Lung (tissue), 12 donors: ENCODE measurements around the gene KCNH3. TPM values are rescaled to one million over a fixed set of nuclear protein-coding genes. Genes with fewer than 3 reads are reported as not detected.

Source experiments
- ATAC-seq: fragments of 200-7000 bp; cut with Tn5 transposase; one replicate; pipeline ENCODE4 v1.9.1; 2020; ENCODE audit warnings: moderate number of reproducible peaks; ENCODE audit not compliant: insufficient read depth, low FRiP score
- DNase-seq, 3 donors: peaks; one replicate each; pipeline ENCODE4 v3.0.0-alpha.2; 2013 to 2017
- H3K27ac ChIP-seq, 2 donors: one replicate each; pipeline ENCODE4 v1.5.1; 2013; ENCODE audit warnings: mild to moderate bottlenecking in 2 of 2, moderate library complexity in 2 of 2, control low read depth in 1 of 2, inconsistent platforms in 1 of 2, low read depth in 1 of 2, low read length in 1 of 2
- H3K27me3 ChIP-seq, 3 donors: one replicate each; pipeline ENCODE4 v1.5.1; 2013; ENCODE audit warnings: low read length in 2 of 3; ENCODE audit not compliant: control insufficient read depth in 3 of 3, insufficient read depth in 3 of 3
- H3K36me3 ChIP-seq, 4 donors: one replicate each; pipeline ENCODE4 v1.5.1; 2013; ENCODE audit warnings: low read length in 4 of 4, mild to moderate bottlenecking in 1 of 4, moderate library complexity in 1 of 4; ENCODE audit not compliant: control insufficient read depth in 4 of 4, insufficient read depth in 4 of 4
- H3K4me1 ChIP-seq, 5 donors: one replicate each; pipeline ENCODE4 v1.5.1; 2013; ENCODE audit warnings: low read length in 5 of 5, mild to moderate bottlenecking in 2 of 5, moderate library complexity in 1 of 5; ENCODE audit not compliant: control insufficient read depth in 5 of 5, insufficient read depth in 5 of 5
- H3K4me3 ChIP-seq: one replicate; pipeline ENCODE4 v1.5.1; 2013; ENCODE audit warnings: mild to moderate bottlenecking, control low read depth, moderate library complexity
- H3K9ac ChIP-seq, 2 donors: one replicate each; pipeline ENCODE4 v1.5.1; 2013; ENCODE audit warnings: low read length in 2 of 2, control low read depth in 1 of 2; ENCODE audit not compliant: insufficient read depth in 1 of 2
- H3K9me3 ChIP-seq, 4 donors: one replicate each; pipeline ENCODE4 v1.5.1; 2013; ENCODE audit warnings: low read length in 3 of 4, mild to moderate bottlenecking in 1 of 4, moderate library complexity in 1 of 4; ENCODE audit not compliant: control insufficient read depth in 4 of 4, insufficient read depth in 3 of 4
- CTCF ChIP-seq: IDR thresholded peaks from 2 replicates; pipeline ENCODE4 v1.5.1; 2012; ENCODE audit warnings: mild to moderate bottlenecking; ENCODE audit errors: control extremely low read depth, extremely low read depth
- WGBS, 2 donors: extraction: QIAGEN DNeasy Blood & Tissue Kit; methylation state at CpG; one replicate each; pipeline ENCODE4 v1.1.7; 2013; 5-methylcytosine and 5-hydroxymethylcytosine counted together
- polyA plus RNA-seq, 2 donors: library from polyadenylated mRNA; stranded (reverse); fragments of 200-250 nt; gene quantifications; one replicate each; pipeline ENCODE4 v1.2.1, GENCODE V29; 2013
- total RNA-seq, 2 donors: library from RNA; depleted of rRNA in 1 of 2; stranded (reverse); fragments of >200 nt in 1 of 2; gene quantifications; one replicate each; pipeline ENCODE4 v1.2.1, GENCODE V29; 2014 to 2021
- donor health status: control.
- donor health status: control.
- donor health status: Bipolar disorder and iron deficiency.
- donor health status: healthy.
- donor health status: DM: yes; HTN: yes; CAD: no.

The KCNH3 gene
- total and polyA plus RNA-seq, 4 donors: 1.1 to 7.1 (median 1.6) TPM

GRCh38 chr12:49565406-49566265 is 26.8 kb downstream of the KCNH3 start:
- H3K4me1 ChIP-seq: peaks cover 0 to 18% (median 8%) of the 10 kb centered on the region in 5 donors
- peak overlapping the region in 1 of 2 donors; percentile 39 for H3K27ac ChIP-seq
- H3K36me3 ChIP-seq: peaks cover 9 to 33% (median 23%) of the 10 kb centered on the region in 4 donors
- 94 to 95% methylated on average over 12 of the region's 12 CpGs for WGBS, 2 donors
- TF ChIP-seq CTCF: no peak
- no peak overlapping the region for H3K4me3 ChIP-seq
- no peaks in the 10 kb centered on the region for H3K27me3 ChIP-seq
- no peak for ATAC-seq
- peak in 1 of 3 donors; percentile 2 for DNase-seq
- no peak overlapping the region for H3K9ac ChIP-seq
- no peaks in the 10 kb centered on the region for H3K9me3 ChIP-seq

- Histone ChIP-seq H3K4me3 (no peak overlapping the region), H3K4me1 (peaks cover 0 to 18% (median 8%) of the 10 kb centered on the region in 5 donors), H3K27me3 (no peaks in the 10 kb centered on the region), H3K9me3 (no peaks in the 10 kb centered on the region), H3K36me3 (peaks cover 9 to 28% (median 21%) of the 10 kb centered on the region in 4 donors), H3K9ac (no peak overlapping the region), H3K27ac (peak overlapping the region in 1 of 2 donors; percentile 17)
- 94 to 97% methylated on average over 13 of the region's 13 CpGs for WGBS, 2 donors
- ATAC-seq: no peak
- TF ChIP-seq CTCF: no peak
- peak in 1 of 3 donors; percentile 7 for DNase-seq
These were observed 27.5 kb downstream of the KCNH3 start for GRCh38 chr12:49566361-49566760.

- ATAC-seq (no peak), DNase-seq (no peak)
- peaks cover 0 to 18% (median 8%) of the 10 kb centered on the region in 5 donors for H3K4me1 ChIP-seq
- H3K4me3 ChIP-seq: peak overlapping the region; percentile 61
- H3K27me3 ChIP-seq: no peaks in the 10 kb centered on the region
- WGBS, 2 donors: 2 to 3% methylated on average over 11 of the region's 11 CpGs
- peak overlapping the region in 1 of 2 donors; percentile 91 for H3K27ac ChIP-seq
- no peak for TF ChIP-seq CTCF
- H3K9ac ChIP-seq: peak overlapping the region; percentile 83 to 96
- no peaks in the 10 kb centered on the region for H3K9me3 ChIP-seq
- peaks cover 5 to 26% (median 16%) of the 10 kb centered on the region in 4 donors for H3K36me3 ChIP-seq
These were observed 28.4 kb downstream of the KCNH3 start for GRCh38 chr12:49567302-49567610.
